Thyroid gland (tissue), 4 donors: ENCODE measurements around the gene FRMD4B.

ENCODE experiments used
- CTCF ChIP-seq, 6 experiments: fragments of 200-600 bp in 3 of 6; fragments of 450-650 bp in 3 of 6; sonication (generic) in 3 of 6; IDR thresholded peaks; one replicate each; pipeline ENCODE4 v1.5.1; 2016 to 2019; ENCODE audit warnings: antibody characterized with exemption in 6 of 6, mild to moderate bottlenecking in 2 of 6, inconsistent platforms in 1 of 6, moderate library complexity in 1 of 6
- POLR2A ChIP-seq, 2 donors: fragments of 450-650 bp; IDR thresholded peaks; one replicate each; pipeline ENCODE4 v1.6.1; 2017; ENCODE audit warnings: antibody characterized with exemption in 2 of 2, mild to moderate bottlenecking in 2 of 2, moderate library complexity in 1 of 2

DNA sequence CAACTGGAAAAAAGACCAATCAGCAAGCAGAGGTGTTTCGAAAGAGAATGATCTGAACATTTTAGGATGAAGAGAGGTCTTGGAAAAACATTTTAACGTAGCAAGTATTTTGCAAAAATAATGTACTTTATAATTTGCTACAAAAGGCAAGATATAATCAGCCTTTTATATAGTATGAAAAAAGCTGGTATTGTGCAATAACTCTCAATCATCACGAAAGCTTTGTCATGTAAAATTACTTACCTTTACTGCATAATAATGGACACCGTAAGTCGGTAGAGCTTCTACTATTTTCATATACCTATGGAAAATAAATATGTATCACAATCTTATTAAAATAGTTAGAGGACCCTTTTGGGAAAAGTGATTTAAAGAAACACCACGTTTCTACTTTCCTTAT is 167.8 kb downstream of the FRMD4B start:
- TF ChIP-seq CTCF (IDR thresholded peaks at IDR 0.05) (no peak), POLR2A (IDR thresholded peaks at IDR 0.05) (no peak)
